ENCODE measurements around the gene MMP26. TPM values are rescaled to one million over a fixed set of nuclear protein-coding genes. Genes with fewer than 3 reads are reported as not detected.
"Not testable (repeated sequence)": the region's sequence is repeated elsewhere in the genome, so short reads cannot be mapped to it uniquely, and the experiment has no call there.

MMP26 gene
- total and polyA plus RNA-seq, 9 donors, result not detected

DNA sequence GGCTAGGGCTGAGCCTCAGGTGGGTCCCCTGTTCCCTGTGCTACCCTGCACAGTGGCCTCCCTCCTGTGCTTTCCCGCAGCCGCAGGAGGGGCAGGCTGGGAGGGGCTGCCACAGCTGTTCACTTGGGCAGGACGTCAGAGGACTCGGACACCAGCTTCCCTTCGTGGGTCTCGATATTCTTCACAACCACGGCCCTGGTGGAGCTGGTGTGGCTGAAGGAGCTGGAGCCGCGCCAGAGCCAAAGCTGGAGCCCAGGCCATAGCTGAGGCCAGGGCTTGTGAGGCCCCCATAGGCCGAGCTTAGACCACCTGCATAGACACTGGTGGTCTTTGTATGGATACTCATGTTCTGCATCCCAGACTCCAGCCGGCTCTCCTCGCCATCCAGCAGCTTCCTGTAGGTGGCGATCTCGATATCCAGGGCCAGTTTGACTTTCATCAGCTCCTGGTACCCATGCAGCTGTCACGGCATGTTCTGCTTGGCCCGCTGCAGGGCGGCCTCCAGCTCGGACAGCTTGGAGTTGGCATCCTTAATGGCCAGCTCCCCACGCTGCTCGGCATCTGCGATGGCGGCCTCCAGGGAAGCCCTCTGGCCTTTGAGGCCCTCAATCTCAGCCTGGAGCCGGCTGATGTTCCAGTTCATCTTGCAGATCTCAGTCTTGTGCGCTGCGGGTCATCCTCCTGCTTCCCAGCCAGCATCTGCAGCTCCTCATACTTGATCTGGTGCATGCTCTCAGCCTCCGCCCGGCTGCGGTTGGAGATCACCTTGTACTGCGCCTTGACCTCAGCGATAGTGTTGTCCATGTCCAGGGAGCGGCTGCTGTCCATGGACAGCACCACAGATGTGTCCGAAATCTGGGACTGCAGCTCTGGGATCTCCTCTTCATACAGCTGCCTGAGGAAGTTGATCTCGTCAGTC is 18.3 kb downstream of the MMP26 start:
- H3K9me3 ChIP-seq (replicated peaks; ENCODE audit: control insufficient read depth, low read depth, low read length); H3K27ac ChIP-seq (ENCODE audit: low read length); H3K27me3 ChIP-seq (ENCODE audit: control insufficient read depth, insufficient read depth, low read length); H3K4me3 ChIP-seq (ENCODE audit: low read length); H3K4me1 ChIP-seq (ENCODE audit: control insufficient read depth, insufficient read depth, low read length); DNase-seq; H3K36me3 ChIP-seq (ENCODE audit: control insufficient read depth, insufficient read depth, low read length): not testable (repeated sequence)
- WGBS (ENCODE audit: insufficient coverage), result 89% methylated on average over 30 of the region's 33 CpGs

GRCh38 chr11:4727171-4727570 is 22.6 kb downstream of the MMP26 start:
- no peaks in the 10 kb centered on the region for H3K9me3 ChIP-seq (replicated peaks; ENCODE audit: control insufficient read depth, low read depth, low read length)
- no peaks in the 10 kb centered on the region for H3K4me1 ChIP-seq (ENCODE audit: control insufficient read depth, insufficient read depth, low read length)
- H3K36me3 ChIP-seq (ENCODE audit: control insufficient read depth, insufficient read depth, low read length), result no peaks in the 10 kb centered on the region
- no peak overlapping the region for H3K27ac ChIP-seq (ENCODE audit: low read length)
- no peaks in the 10 kb centered on the region for H3K27me3 ChIP-seq (ENCODE audit: control insufficient read depth, insufficient read depth, low read length)
- no peak for DNase-seq
- no peak overlapping the region for H3K4me3 ChIP-seq (ENCODE audit: low read length)
- WGBS (ENCODE audit: insufficient coverage), result no CpG with 5 or more reads among the region's 2 CpGs

GRCh38 chr11:4740735-4741134 is 36.2 kb downstream of the MMP26 start:
- H3K4me3 ChIP-seq (ENCODE audit: low read length), result no peak overlapping the region
- H3K4me1 ChIP-seq (ENCODE audit: control insufficient read depth, insufficient read depth, low read length), result no peaks in the 10 kb centered on the region
- no peaks in the 10 kb centered on the region for H3K27me3 ChIP-seq (ENCODE audit: control insufficient read depth, insufficient read depth, low read length)
- H3K27ac ChIP-seq (ENCODE audit: low read length), result no peak overlapping the region
- WGBS (ENCODE audit: insufficient coverage), result no CpG with 5 or more reads among the region's 2 CpGs
- no peaks in the 10 kb centered on the region for H3K9me3 ChIP-seq (replicated peaks; ENCODE audit: control insufficient read depth, low read depth, low read length)
- no peak for DNase-seq
- no peaks in the 10 kb centered on the region for H3K36me3 ChIP-seq (ENCODE audit: control insufficient read depth, insufficient read depth, low read length)

- Histone ChIP-seq H3K4me3 (ENCODE audit: low read length) (no peak overlapping the region), H3K27ac (ENCODE audit: low read length) (no peak overlapping the region), H3K4me1 (ENCODE audit: control insufficient read depth, insufficient read depth, low read length) (no peaks in the 10 kb centered on the region), H3K36me3 (ENCODE audit: control insufficient read depth, insufficient read depth, low read length) (no peaks in the 10 kb centered on the region), H3K9me3 (replicated peaks; ENCODE audit: control insufficient read depth, low read depth, low read length) (no peaks in the 10 kb centered on the region), H3K27me3 (ENCODE audit: control insufficient read depth, insufficient read depth, low read length) (no peaks in the 10 kb centered on the region)
- DNase-seq, result no peak
- WGBS (ENCODE audit: insufficient coverage), result no CpG with 5 or more reads among the region's 6 CpGs
These were observed 43.9 kb downstream of the MMP26 start for GRCh38 chr11:4748438-4748837.

DNA sequence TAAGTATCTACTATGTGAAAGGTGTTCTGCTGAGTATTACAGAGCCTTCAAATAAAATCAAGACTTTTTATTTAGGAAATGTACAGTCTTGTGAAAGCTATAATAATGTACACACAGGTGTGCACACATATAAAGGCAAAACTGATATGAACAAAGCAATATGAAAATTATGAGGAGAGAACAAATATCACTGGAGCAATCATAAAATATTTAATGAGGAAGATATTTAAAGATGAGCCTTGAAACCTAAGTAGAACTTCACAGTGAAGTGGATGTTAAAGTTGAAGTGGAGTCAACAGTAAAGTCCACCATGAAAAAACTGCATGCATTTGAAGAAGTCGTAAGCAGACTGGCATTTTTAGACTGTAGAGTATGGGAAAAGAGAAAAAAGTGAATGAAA is 46.6 kb downstream of the MMP26 start:
- H3K4me3 ChIP-seq (ENCODE audit: low read length), result no peak overlapping the region
- H3K27ac ChIP-seq (ENCODE audit: low read length), result no peak overlapping the region
- WGBS (ENCODE audit: insufficient coverage), result no CpG with 5 or more reads among the region's 1 CpG
- no peak for DNase-seq
- H3K9me3 ChIP-seq (replicated peaks; ENCODE audit: control insufficient read depth, low read depth, low read length), result no peaks in the 10 kb centered on the region
- no peaks in the 10 kb centered on the region for H3K4me1 ChIP-seq (ENCODE audit: control insufficient read depth, insufficient read depth, low read length)
- H3K36me3 ChIP-seq (ENCODE audit: control insufficient read depth, insufficient read depth, low read length), result no peaks in the 10 kb centered on the region
- no peaks in the 10 kb centered on the region for H3K27me3 ChIP-seq (ENCODE audit: control insufficient read depth, insufficient read depth, low read length)

Other genes starting within 250 kb of the MMP26 start
- gene OR52K1, start 222.1 kb upstream of the MMP26 start, total RNA-seq, result not detected
- under 1 TPM; 0.02 to 0.31 (median 0.11) TPM for gene OR52K1, start 222.1 kb upstream of the MMP26 start, polyA plus RNA-seq (ENCODE audit: insufficient read depth in 1 of 8, insufficient read length in 8 of 8, low replicate concordance in 1 of 8)
- gene OR52M1, start 159.6 kb upstream of the MMP26 start, total RNA-seq, result not detected
- not detected for gene OR52M1, start 159.6 kb upstream of the MMP26 start, polyA plus RNA-seq (ENCODE audit: insufficient read depth in 1 of 8, insufficient read length in 8 of 8, low replicate concordance in 1 of 8)
- gene OR52I2, start 123.0 kb upstream of the MMP26 start, total RNA-seq, result not detected
- gene OR52I2, start 123.0 kb upstream of the MMP26 start, polyA plus RNA-seq (ENCODE audit: insufficient read depth in 1 of 8, insufficient read length in 8 of 8, low replicate concordance in 1 of 8), result under 1 TPM in 1 of 8 donors, not detected in 7; 0.12 TPM
- not detected for gene OR52I1, start 110.7 kb upstream of the MMP26 start, total RNA-seq
- under 1 TPM in 3 of 8 donors, not detected in 5; 0.06 to 0.16 (median 0.07) TPM for gene OR52I1, start 110.7 kb upstream of the MMP26 start, polyA plus RNA-seq (ENCODE audit: insufficient read depth in 1 of 8, insufficient read length in 8 of 8, low replicate concordance in 1 of 8)
- gene TRIM68, start 96.6 kb upstream of the MMP26 start, total RNA-seq, result 8.0 TPM
- gene TRIM68, start 96.6 kb upstream of the MMP26 start, polyA plus RNA-seq (ENCODE audit: insufficient read depth in 1 of 8, insufficient read length in 8 of 8, low replicate concordance in 1 of 8), result 10 to 100 TPM in 1 of 8 donors, 1 to 10 TPM in 7; 7.6 to 10.4 (median 8.4) TPM
- not detected for gene OR51D1, start 67.3 kb upstream of the MMP26 start, total RNA-seq
- not detected for gene OR51D1, start 67.3 kb upstream of the MMP26 start, polyA plus RNA-seq (ENCODE audit: insufficient read depth in 1 of 8, insufficient read length in 8 of 8, low replicate concordance in 1 of 8)
- gene OR51E1, start 60.8 kb upstream of the MMP26 start, total RNA-seq, result 3.1 TPM
- gene OR51E1, start 60.8 kb upstream of the MMP26 start, polyA plus RNA-seq (ENCODE audit: insufficient read depth in 1 of 8, insufficient read length in 8 of 8, low replicate concordance in 1 of 8), result 1 to 10 TPM; 1.4 to 3.2 (median 2.1) TPM
- 0.53 TPM for gene OR51E2, start 6.9 kb upstream of the MMP26 start, total RNA-seq
- gene OR51E2, start 6.9 kb upstream of the MMP26 start, polyA plus RNA-seq (ENCODE audit: insufficient read depth in 1 of 8, insufficient read length in 8 of 8, low replicate concordance in 1 of 8), result 1 to 10 TPM in 5 of 8 donors, under 1 TPM in 3; 0.51 to 1.8 (median 1.1) TPM
- not detected for gene OR51F1, start 65.2 kb downstream of the MMP26 start, total RNA-seq
- gene OR51F1, start 65.2 kb downstream of the MMP26 start, polyA plus RNA-seq (ENCODE audit: insufficient read depth in 1 of 8, insufficient read length in 8 of 8, low replicate concordance in 1 of 8), result not detected
- not detected for gene OR52R1, start 99.6 kb downstream of the MMP26 start, total RNA-seq
- not detected for gene OR52R1, start 99.6 kb downstream of the MMP26 start, polyA plus RNA-seq (ENCODE audit: insufficient read depth in 1 of 8, insufficient read length in 8 of 8, low replicate concordance in 1 of 8)
- not detected for gene OR51F2, start 116.5 kb downstream of the MMP26 start, total RNA-seq
- gene OR51F2, start 116.5 kb downstream of the MMP26 start, polyA plus RNA-seq (ENCODE audit: insufficient read depth in 1 of 8, insufficient read length in 8 of 8, low replicate concordance in 1 of 8), result under 1 TPM in 1 of 8 donors, not detected in 7; 0.10 TPM
- not detected for gene OR51S1, start 144.4 kb downstream of the MMP26 start, total RNA-seq
- not detected for gene OR51S1, start 144.4 kb downstream of the MMP26 start, polyA plus RNA-seq (ENCODE audit: insufficient read depth in 1 of 8, insufficient read length in 8 of 8, low replicate concordance in 1 of 8)
- not detected for gene OR51T1, start 177.1 kb downstream of the MMP26 start, total RNA-seq
- not detected for gene OR51T1, start 177.1 kb downstream of the MMP26 start, polyA plus RNA-seq (ENCODE audit: insufficient read depth in 1 of 8, insufficient read length in 8 of 8, low replicate concordance in 1 of 8)
- gene OR51A7, start 199.0 kb downstream of the MMP26 start, total RNA-seq, result not detected
- gene OR51A7, start 199.0 kb downstream of the MMP26 start, polyA plus RNA-seq (ENCODE audit: insufficient read depth in 1 of 8, insufficient read length in 8 of 8, low replicate concordance in 1 of 8), result not detected
- gene OR51G2, start 214.6 kb downstream of the MMP26 start, total RNA-seq, result not detected
- not detected for gene OR51G2, start 214.6 kb downstream of the MMP26 start, polyA plus RNA-seq (ENCODE audit: insufficient read depth in 1 of 8, insufficient read length in 8 of 8, low replicate concordance in 1 of 8)
- not detected for gene OR51G1, start 219.6 kb downstream of the MMP26 start, total RNA-seq
- gene OR51G1, start 219.6 kb downstream of the MMP26 start, polyA plus RNA-seq (ENCODE audit: insufficient read depth in 1 of 8, insufficient read length in 8 of 8, low replicate concordance in 1 of 8), result not detected
- gene OR51A4, start 242.8 kb downstream of the MMP26 start, total RNA-seq, result 0.04 TPM
- not detected for gene OR51A4, start 242.8 kb downstream of the MMP26 start, polyA plus RNA-seq (ENCODE audit: insufficient read depth in 1 of 8, insufficient read length in 8 of 8, low replicate concordance in 1 of 8)